Measurements from ENCODE around the gene AGAP2. TPM values are rescaled to one million over a fixed set of nuclear protein-coding genes. Genes with fewer than 3 reads are reported as not detected.

Gene AGAP2
- total and polyA plus RNA-seq, 2 of the 13 experiments (the other 11 are each of a cell fraction or from before 2014, with no cell fraction given), result 0.38 to 0.45 TPM

DNA sequence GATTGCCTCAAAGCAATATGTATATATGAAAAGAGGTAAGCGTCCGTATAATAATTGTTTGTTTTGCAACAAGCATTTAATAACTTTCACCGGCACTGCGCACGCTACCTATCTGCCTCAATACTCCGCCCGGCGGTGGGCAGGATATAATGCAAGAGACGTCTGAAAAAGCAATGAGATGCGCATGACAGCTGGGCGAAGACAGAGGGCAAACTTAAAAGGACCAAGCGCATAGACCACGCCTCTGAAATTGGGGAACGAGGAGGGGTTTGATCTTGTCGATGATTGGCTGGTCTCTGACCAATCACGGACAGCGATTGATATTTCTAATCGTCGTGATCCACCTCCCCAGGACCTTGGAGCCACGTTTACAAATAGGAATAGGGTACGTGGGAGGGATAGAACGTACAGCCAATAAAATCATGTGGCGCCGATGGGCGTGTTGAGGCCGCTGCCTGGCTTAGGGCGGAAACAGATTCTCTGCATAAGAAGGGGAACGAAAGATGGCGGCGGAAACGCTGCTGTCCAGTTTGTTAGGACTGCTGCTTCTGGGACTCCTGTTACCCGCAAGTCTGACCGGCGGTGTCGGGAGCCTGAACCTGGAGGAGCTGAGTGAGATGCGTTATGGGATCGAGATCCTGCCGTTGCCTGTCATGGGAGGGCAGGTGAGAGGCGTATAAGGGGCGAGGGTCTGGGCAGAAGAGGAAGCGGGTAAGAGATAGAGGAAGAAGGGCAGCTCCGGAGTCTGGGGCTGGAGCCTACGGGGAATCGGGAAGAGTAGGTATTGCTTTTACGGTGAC is 44.7 kb downstream of the AGAP2 start, which contains the start of gene OS9 (continued):
- TF ChIP-seq, protein P1, sequence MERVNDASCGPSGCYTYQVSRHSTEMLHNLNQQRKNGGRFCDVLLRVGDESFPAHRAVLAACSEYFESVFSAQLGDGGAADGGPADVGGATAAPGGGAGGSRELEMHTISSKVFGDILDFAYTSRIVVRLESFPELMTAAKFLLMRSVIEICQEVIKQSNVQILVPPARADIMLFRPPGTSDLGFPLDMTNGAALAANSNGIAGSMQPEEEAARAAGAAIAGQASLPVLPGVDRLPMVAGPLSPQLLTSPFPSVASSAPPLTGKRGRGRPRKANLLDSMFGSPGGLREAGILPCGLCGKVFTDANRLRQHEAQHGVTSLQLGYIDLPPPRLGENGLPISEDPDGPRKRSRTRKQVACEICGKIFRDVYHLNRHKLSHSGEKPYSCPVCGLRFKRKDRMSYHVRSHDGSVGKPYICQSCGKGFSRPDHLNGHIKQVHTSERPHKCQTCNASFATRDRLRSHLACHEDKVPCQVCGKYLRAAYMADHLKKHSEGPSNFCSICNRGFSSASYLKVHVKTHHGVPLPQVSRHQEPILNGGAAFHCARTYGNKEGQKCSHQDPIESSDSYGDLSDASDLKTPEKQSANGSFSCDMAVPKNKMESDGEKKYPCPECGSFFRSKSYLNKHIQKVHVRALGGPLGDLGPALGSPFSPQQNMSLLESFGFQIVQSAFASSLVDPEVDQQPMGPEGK (CRISPR knock-in tag; IDR thresholded peaks at IDR 0.05), result peak; percentile 31; the same call in 1 of the 2 replicates
- TF ChIP-seq ZNF260 (CRISPR knock-in tag; IDR thresholded peaks at IDR 0.05; ENCODE audit: borderline replicate concordance, low read depth) (no peak), ZNF343 (CRISPR knock-in tag; IDR thresholded peaks at IDR 0.05) (0 out of 2 replicates have a peak, but pooled peaks have one; percentile 2), ARNT (IDR thresholded peaks at IDR 0.05) (no peak), SATB2 (CRISPR knock-in tag; IDR thresholded peaks at IDR 0.05) (no peak), IRF2 (CRISPR knock-in tag; IDR thresholded peaks at IDR 0.05) (peak; percentile 73), SALL1 (CRISPR knock-in tag; IDR thresholded peaks at IDR 0.05) (peak; percentile 73), MAFG (CRISPR knock-in tag; IDR thresholded peaks at IDR 0.05) (no peak), KDM5A (IDR thresholded peaks at IDR 0.05; ENCODE audit: borderline replicate concordance, low read length) (peak; percentile 94), CEBPG (CRISPR knock-in tag; IDR thresholded peaks at IDR 0.05) (peak; percentile 24; the same call in 1 of the 2 replicates), FOXK1 (CRISPR knock-in tag; IDR thresholded peaks at IDR 0.05; ENCODE audit: borderline replicate concordance, low read depth) (peak; percentile 70), PPARG (CRISPR knock-in tag; conservative IDR thresholded peaks at IDR 0.05) (0 out of 2 replicates have a peak, but pooled peaks have one; percentile 12), NCOA2 (CRISPR knock-in tag; IDR thresholded peaks at IDR 0.05) (0 out of 2 replicates have a peak, but pooled peaks have one; percentile 16), RBFOX2 (IDR thresholded peaks at IDR 0.05; ENCODE audit: low read depth, low read length) (0 out of 2 replicates have a peak, but pooled peaks have one; percentile 41), GABPA (IDR thresholded peaks at IDR 0.05; ENCODE audit: low read depth, low read length) (peak; percentile 36; the same call in 1 of the 2 replicates), GABPA (CRISPR knock-in tag; IDR thresholded peaks at IDR 0.05; ENCODE audit: low read depth) (peak; percentile 81), NONO (IDR thresholded peaks at IDR 0.05) (no peak), NONO (CRISPR knock-in tag; conservative IDR thresholded peaks at IDR 0.05) (peak; percentile 11; the same call in 1 of the 2 replicates)
- TF ChIP-seq, protein P2, sequence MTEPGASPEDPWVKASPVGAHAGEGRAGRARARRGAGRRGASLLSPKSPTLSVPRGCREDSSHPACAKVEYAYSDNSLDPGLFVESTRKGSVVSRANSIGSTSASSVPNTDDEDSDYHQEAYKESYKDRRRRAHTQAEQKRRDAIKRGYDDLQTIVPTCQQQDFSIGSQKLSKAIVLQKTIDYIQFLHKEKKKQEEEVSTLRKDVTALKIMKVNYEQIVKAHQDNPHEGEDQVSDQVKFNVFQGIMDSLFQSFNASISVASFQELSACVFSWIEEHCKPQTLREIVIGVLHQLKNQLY (CRISPR knock-in tag; IDR thresholded peaks at IDR 0.05), result no peak
- TF ChIP-seq, protein P3, sequence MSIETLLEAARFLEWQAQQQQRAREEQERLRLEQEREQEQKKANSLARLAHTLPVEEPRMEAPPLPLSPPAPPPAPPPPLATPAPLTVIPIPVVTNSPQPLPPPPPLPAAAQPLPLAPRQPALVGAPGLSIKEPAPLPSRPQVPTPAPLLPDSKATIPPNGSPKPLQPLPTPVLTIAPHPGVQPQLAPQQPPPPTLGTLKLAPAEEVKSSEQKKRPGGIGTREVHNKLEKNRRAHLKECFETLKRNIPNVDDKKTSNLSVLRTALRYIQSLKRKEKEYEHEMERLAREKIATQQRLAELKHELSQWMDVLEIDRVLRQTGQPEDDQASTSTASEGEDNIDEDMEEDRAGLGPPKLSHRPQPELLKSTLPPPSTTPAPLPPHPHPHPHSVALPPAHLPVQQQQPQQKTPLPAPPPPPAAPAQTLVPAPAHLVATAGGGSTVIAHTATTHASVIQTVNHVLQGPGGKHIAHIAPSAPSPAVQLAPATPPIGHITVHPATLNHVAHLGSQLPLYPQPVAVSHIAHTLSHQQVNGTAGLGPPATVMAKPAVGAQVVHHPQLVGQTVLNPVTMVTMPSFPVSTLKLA (IDR thresholded peaks at IDR 0.05), result peak; percentile 56; the same call in 1 of the 2 replicates
- TF ChIP-seq, protein P4, sequence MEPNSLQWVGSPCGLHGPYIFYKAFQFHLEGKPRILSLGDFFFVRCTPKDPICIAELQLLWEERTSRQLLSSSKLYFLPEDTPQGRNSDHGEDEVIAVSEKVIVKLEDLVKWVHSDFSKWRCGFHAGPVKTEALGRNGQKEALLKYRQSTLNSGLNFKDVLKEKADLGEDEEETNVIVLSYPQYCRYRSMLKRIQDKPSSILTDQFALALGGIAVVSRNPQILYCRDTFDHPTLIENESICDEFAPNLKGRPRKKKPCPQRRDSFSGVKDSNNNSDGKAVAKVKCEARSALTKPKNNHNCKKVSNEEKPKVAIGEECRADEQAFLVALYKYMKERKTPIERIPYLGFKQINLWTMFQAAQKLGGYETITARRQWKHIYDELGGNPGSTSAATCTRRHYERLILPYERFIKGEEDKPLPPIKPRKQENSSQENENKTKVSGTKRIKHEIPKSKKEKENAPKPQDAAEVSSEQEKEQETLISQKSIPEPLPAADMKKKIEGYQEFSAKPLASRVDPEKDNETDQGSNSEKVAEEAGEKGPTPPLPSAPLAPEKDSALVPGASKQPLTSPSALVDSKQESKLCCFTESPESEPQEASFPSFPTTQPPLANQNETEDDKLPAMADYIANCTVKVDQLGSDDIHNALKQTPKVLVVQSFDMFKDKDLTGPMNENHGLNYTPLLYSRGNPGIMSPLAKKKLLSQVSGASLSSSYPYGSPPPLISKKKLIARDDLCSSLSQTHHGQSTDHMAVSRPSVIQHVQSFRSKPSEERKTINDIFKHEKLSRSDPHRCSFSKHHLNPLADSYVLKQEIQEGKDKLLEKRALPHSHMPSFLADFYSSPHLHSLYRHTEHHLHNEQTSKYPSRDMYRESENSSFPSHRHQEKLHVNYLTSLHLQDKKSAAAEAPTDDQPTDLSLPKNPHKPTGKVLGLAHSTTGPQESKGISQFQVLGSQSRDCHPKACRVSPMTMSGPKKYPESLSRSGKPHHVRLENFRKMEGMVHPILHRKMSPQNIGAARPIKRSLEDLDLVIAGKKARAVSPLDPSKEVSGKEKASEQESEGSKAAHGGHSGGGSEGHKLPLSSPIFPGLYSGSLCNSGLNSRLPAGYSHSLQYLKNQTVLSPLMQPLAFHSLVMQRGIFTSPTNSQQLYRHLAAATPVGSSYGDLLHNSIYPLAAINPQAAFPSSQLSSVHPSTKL (CRISPR knock-in tag; IDR thresholded peaks at IDR 0.05), result 0 out of 2 replicates have a peak, but pooled peaks have one; percentile 8
